ENCODE data around the gene SLC6A3.

DNA sequence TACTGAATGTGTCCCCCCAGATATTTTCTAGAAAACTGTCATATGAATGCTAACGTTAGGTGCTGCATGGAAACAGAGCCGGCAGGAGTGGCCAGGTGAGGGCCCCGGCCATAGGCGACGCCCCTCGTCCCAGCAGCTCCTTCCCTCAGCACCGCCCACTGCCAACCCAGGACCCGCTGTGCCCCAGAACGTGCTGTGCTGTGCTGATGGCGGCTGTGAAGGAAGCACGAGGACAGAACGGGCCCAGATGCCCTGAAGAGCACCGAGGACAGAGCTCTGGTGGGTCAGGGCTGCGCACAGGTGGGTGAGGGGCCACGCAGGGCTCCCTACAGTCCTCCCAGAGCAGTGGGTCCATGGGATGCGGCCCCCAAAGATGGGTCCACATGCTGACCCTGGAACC is 48.2 kb upstream of the SLC6A3 start:
- TF ChIP-seq POLR2A (IDR thresholded peaks at IDR 0.05; ENCODE audit: low read depth, low read length) (no peak; the same call in 1 of the 2 replicates), TAF1 (IDR thresholded peaks at IDR 0.05; ENCODE audit: low read depth, low read length) (no peak), POLR2AphosphoS5 (IDR thresholded peaks at IDR 0.05; ENCODE audit: low read depth, low read length) (0 out of 2 replicates have a peak, but pooled peaks have one; percentile 13), SPI1 (IDR thresholded peaks at IDR 0.05; ENCODE audit: low read depth, low read length) (no peak), PAX5 (IDR thresholded peaks at IDR 0.05; ENCODE audit: insufficient read depth, low read length, severe bottlenecking) (no peak)
